Stimulated activated CD4-positive, alpha-beta T cell treated with anti-CD3 and anti-CD28 coated beads, TNF-alpha, amount 100 ng/mL, for 4 hours (primary cell): Measurements from ENCODE around the gene LAMB4.

Experiments used
- DNase-seq, 3 experiments: peaks; one replicate each; pipeline ENCODE4 v3.0.0-alpha.2; 2020; ENCODE audit warnings: low read depth in 3 of 3

Gene LAMB4

DNA sequence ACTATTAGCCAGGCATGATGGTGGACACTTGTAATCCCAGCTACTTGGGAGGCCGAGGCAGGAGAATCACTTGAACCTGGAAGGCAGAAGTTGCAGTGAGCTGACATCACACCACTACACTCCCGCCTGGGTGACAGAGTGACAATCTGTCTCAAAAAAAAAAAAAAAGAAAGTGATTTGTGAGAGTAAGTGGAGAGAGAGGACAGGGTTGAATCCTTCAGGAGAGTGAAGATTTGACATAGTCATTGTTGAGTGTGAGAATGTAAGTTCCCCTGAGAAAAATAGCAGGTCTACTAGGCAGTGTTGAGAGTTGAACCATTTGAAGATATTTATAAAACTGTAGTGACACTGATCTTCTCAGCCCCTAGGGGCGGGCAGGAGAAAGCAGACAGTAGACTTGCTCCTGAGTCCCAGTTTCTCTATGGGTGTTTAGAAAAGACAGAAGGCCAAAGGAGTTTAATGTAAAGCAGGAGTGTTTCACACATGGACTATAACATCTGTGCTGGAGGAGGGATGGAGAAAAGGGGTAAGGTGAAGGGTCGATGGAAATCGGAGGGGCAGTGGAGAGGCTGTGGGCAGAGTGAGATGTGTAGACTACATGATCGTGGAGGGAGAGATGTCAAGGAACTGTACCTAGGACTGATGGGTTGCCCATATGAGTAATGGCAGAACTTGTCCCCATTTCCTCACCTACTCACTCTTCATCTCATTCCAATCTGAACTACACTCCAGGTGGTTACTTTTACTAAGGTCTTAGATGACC, 13.7 kb upstream of the LAMB4 start:
- DNase-seq = no peak

DNA sequence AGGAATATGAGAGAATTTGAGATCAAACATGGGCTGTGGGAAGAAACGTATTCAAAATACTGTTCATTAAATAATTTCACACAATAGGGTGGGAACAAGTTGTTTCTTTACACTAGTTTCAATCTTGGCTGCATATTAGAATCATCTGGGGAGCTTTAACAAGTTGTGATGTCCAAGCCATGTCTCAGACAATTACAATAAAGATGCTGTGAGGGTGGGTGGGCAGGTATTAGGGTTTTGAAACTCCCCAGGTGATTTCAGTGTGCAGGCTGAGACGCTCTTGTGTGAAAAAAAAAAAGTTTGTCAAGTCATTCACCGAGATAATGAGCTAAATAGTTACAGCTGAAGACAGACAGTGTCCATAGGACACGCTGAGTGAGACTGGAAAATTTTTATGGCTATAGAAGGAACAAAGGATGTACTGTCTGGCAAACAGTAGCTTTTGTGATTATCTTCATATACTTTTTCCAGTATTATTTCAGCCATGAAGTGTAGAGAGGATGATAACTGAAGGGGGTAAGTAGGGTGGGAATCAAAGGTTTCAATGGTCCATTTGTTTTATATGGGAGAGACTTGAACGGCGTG, 12.6 kb upstream of the LAMB4 start:
- DNase-seq = no peak

DNA sequence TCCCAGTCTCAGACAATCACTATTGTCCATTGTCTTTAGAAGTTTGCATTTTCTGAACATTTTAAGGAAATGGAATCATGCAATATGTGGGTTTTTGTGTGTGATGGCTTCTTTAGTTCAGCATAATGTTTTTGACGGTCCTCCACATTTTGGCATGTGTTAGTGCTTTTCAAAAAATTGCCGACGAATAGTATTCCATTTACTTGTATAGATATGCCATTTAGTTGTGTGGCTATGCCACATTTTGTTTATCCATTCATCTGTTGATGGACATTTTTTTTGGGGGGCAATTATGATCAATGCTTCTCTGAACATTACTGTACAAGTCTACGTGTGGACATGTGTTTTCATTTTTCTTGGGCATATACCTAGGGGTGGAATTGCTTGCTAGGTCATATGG, 12.0 kb upstream of the LAMB4 start:
- DNase-seq = no peak

DNA sequence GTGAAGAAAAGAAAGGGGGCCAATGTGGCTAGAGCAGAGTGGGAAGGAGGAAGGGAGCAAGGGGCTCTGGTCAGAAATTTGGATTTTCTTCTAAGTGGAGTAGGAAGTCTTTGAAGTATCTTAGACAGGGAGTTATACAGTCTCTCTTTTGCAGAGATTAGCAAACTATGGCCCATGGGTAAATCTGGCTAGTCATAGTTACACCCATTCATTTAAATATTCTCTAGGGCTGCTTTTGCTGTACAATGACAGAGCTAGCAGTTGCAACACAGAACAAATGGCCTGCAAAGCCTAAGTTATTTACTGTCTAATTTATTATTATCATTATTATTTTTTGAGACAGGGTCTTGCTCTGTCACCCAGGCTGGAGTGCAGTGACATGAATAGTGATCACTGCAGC, 10.5 kb upstream of the LAMB4 start:
- DNase-seq = no peak

DNA sequence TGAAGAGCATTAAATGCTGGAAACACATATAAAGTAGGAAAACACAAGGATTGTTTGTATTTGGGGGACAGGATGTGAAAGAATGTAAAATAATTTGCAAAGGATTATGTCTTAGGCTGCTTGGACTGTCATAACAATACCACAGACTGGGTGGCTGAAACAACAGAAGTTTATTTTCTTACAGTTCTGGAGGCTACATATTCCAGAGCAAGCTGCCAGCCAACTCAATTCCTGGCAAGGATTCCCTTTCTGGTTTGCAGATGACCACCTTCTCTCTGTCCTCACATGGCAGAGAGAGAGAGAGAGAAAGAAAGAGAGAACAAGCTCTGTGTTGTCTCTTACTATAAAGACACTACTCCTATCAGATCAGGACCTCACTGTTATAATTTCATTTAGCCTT, 8.8 kb upstream of the LAMB4 start:
- no peak for DNase-seq

DNA sequence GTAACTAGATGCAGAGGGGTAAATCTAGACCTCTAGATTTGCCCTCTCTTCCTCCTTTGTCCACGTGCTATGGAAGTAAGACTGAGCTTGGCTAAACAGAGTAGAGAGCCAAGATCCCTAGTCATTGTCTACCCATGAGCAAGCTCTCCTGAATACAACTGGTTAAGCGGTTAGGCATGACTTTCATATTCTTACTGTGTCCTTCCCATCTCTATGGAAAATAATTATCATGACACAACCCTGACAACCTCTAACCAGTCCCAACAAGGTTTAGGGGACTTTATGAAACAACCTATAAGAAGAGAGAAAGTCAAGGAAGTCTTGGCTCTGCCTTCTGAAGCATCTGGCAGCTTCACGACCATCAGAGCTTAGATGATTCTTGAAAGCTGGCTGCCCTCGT, 7.8 kb upstream of the LAMB4 start:
- DNase-seq = no peak

DNA sequence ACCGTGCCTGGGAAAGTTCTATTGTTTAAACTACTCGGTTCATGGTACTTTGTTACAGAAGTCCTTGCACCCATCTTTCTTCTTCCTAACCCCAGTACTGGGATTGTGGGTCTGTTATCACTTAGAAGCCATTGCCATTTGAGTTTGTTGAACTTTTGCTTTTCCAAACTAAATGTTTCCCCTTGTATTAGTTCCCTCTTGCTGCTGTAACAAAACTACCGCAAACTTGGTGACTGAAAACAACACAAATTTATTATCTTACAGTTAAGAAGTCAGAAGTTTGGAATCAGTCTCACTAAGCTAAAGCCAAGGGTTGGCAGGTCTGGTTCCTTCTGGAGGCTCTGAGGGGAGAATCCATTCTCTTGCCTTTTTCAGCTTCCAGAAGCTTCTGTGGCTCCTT, 6.9 kb upstream of the LAMB4 start:
- no peak for DNase-seq

DNA sequence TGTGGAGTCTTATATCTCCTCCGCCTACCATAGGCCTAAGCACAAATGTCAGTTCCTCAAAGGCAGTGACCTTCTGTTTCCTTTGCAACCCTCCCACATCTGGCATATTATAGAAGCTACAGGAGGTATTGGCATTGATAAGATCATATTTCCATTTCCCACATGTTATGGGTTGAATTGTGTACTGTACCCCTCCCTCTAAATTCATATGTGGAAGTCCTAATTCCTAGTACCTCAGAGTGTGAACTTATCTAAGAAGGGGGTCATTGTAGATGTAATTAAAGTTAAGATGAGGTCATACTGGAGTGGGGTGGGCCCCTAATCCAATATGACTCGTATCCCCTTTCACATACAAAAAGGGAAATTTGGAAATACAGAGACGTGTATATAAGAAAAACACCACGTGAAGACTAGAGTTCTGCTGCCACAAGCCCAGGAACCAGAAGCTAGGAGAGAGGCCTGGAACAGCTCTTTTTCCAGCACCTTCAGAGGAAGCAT, 6.1 kb upstream of the LAMB4 start:
- DNase-seq = no peak

DNA sequence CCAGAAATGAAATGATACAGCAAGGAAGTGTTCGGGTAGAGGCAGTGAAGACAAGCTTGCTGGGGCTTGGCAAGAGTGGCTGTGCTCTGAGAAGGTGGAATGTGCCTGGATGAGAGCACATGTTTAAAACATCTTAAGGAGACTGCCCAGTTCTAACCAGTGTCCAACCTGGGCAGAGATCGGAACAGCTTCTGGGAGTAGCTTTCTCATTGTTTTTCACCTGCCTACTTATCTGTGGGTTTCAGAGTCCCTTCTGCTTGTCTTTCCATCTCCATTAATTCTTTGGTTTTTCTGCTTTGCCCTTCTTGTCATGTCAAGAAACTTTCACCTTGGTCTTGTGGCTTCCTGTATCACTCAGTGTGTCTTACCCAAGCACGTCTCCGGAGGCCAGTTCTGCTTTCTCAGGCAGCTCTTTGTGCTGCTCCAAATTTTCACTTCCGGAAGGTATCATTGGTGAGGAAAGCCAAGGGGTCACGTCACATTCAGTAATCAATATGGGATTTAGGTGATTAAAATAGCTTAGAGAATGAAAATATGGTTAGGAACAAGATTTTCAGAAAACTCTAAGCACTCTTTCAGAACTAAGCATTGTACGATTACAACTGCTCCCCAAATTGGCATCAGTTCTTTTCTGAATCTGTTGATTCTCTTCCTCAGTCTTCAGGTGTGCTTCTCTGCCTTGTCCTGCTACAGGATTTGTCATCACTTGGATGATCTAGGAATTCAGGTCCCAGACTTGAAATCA, 5.5 kb upstream of the LAMB4 start:
- DNase-seq = no peak

DNA sequence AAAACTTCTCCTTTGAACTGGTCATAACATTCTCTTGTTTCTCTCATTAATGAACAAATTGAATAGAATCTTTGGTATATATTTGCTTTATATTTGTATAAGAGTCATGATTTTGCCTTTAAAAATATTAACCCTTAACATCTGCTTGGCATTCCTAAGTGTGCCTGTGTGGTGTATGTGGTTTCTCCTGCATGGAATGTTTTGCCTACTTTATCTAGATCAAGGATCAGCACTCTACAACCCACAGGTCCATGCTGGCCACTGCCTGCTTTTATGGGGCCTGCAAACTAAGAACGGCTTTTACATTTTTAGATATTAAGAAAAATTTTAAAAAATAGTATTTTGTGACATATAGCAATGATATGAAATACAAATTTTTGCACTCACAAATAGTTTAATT, 4.3 kb upstream of the LAMB4 start:
- DNase-seq = no peak

DNA sequence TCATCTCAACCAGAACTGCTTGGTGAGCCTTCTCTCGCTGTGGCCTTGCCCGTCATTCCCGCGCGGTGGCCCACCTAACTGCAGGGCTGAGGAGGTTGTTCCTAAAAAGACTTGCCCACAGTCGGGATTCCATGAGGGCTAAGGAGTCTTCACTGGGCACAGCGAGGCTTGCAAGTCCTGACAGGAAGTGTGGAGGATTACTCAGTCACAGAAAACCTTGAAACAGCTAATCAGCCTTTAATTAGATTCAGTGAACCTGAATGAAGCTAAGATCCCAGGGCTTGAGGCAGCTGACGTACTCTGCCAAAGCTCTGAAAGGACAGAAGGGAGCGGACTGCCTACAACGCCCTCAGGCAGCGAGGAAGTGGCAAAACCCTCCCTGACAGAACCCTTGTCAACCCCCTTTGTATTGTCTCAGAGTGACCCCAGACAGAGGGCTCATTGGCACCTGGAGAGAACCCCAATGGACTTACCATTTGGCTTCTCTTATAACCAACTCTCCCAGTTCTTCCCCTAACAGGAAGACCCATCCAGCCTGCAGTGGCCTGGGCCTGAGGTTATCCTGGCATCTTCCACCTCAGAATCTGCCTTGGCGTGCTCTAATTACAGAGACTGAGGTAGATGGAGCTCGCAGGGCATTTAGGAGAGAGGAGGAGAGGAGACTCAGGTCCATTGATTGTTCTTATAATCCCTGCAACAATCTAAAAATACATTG, 2.5 kb upstream of the LAMB4 start:
- no peak for DNase-seq

DNA sequence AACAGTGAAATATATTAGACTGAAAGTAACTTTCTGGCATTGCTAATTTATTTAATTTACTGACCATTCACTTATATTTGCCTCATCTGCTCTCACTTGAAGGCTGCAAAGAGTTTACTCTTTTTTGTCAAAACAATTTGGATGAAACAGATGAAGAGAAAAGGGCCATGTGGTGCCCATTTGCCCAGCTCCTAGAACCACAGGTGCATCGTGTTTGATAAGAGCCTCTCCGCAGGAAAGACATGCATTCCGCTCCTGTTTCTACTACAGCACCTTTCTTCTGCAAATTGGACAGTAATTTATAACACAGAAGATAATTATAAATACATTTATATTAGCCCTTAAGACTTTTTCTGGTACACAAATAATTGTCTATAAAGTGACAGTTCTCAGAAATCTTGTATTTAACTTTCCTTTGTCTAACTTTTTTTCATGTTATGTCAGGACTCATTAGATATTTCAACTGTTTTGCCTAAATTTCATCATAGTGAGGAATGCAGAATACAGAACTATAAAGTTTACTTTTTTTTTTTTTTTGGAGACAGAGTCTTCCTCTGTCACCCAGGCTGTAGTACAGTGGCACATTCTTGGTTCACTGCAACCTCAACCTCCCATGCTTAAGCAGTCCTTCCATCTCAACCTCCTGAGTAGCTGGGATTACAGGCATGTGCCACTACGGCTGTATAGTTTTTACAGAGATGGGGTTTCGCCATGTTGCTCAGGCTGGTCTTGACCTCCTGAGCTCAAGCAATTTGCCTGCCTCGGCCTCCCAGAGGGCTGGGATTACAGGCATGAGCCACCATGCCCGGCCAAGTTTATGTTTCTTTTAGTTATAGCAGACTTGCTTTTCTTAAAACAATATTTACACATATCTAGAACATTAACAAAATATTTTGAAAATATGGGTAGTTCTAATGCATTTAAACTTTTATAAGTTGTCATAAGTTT, 869 bp downstream of the LAMB4 start:
- DNase-seq = no peak

DNA sequence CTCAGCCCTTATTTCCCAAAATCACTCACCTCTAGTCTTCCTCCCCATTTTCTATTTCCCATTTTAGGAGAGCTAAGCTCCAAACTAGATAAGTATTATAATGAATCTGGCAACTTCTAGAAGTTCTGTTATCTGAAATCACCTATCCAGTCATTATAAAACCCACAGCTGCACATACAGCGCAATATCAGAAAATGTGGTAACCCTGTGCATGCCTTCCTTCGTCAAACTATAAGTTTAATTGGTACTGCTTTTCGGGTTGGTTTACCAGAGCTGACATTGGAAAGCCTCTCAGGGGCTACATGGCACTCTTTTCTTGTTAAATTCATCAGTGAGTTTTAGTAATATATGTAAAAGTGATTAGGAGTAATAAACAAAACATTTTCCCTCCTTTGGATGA, 1.6 kb downstream of the LAMB4 start:
- no peak for DNase-seq

DNA sequence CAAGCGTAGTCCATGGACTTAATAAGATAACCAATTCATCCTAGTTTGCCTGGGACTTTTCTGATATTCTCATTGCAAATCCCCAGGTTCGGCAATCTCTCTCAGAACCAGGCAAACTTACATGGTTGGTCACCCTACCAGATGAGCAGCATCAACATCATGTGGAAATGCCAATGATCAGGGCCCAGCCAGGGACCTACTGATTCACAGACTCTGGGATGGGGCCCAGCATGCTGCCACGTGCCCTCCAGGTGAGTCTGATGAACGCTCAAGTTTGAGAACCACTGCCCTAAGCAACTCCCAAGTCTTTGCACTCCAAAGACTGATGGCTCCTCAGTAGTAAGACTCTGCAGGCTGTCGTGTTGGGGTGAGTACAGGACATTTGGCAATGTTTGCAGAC, 2.7 kb downstream of the LAMB4 start:
- DNase-seq = no peak

DNA sequence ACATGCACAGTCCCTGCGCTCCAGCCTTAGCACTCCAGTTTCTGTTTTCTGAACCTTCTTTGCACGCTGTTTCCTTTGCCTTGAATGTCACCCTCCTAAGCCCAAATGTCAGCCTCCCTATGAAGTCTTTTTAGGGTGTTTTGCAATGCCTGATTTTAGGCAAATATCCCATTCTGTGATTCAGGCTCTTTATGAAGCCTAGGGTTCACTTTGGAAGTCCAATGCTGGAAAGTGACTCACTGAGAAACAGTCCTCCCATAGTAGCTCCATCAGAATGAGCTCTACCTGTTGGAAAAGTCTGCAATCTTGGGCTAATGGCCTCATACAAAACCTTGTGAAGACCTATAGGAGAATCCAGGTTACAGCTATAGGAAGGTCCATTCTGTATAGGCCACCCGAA, 5.3 kb downstream of the LAMB4 start:
- DNase-seq = no peak

DNA sequence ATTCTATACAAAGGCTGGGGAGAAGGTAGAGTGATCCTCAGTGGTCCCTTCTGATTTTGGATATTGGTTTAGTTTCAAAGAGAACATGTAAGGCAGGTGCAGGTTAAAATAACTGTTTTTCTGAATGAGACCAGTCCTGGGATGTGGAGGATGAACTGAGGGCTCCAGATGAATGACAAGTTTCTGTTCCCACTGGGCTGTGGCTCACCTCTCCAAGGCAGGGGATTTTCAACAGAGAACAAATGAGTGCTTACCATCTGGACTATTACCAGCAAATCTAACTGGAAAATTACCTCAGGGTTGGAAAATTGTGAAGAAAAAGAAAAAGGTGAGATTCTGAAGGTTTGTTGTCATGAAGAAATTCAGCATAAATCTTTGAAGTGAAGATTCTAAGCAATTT, 8.0 kb downstream of the LAMB4 start:
- DNase-seq = no peak

DNA sequence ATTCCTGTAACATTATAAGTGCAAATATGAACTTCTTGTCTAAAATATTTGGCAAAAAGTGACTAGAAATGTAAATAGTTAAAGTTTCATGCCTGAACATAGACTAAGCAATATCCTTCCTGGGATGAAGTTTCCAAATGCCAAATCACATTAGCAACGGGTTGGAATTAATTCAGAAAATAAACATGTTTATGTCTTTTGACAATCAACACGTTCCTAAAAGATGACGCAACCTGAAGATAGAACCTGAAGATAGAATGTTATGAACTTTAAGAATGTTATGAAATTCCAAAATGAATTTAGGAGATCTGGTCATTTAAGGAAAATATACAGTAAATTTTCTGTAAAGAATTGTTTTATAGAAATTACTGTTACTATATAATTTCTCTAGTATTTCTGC, 9.2 kb downstream of the LAMB4 start:
- DNase-seq = no peak

DNA sequence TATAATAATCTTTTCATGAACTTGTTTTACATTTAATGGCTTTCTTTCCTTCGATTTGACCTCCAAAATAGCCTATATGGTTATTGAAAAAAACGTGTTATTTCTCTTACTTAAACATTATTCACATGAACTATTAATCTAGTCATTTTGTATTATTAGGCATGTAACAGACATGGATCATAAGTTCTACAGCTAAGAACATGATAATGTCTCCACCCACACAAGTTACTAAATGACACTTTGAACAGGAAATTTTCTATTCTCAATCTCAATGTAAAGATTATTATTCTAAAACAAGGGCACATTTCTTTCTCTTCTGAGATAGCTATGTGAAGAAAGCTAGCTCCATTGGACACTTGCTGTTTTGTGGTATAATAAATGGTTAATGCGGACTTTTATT, 10.0 kb downstream of the LAMB4 start:
- DNase-seq = no peak

DNA sequence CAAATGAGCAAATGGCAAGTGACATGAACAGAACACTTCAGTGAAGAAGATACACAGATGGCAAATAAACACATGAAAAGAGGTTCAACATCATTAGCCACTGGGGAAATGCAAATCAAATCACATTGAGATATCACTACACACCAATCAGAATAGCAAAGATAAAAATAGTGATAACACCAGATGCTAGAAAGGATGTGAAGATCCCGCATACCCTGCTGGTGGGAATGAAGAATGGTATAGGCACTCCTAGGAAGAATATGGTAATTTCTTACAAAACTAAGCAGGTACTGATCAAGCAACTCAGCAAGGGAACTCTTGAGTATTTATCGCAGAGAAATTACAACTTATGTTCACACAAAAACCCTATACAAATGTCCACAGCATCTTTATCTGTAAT, 11.2 kb downstream of the LAMB4 start:
- DNase-seq = no peak

DNA sequence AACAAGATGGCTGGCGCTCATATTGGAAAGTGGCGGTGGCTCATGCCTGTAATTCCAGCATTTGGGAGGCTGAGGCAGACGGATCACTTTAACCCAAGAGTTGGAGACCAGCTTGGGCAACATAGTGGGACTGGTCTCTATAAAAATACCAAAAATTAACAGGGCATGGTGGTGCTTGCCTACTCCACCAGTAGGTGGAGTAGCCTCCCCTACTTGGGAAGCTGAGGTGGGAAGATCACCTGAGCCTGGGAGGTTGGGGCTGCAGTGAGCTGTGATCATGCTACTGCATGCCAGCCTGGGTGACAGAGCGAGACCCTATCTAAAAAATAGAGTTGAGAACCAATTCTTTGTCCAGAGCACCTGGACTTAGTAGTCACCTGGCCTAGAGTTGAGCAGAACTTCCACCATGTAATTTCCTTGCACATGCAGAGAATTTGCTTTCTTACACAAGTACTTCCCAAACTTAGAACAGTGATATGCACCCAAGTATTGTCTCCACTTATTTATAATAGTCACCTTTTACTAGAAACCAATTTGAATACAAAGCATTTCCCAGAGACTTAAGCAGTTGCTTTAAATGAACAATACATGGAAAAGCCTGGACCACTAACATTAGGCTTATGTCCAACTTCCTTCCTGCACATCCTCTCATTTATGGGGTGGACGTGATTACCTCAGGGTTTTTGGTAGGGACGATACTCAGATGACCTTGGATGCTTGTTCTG, 15.9 kb downstream of the LAMB4 start:
- DNase-seq = no peak

DNA sequence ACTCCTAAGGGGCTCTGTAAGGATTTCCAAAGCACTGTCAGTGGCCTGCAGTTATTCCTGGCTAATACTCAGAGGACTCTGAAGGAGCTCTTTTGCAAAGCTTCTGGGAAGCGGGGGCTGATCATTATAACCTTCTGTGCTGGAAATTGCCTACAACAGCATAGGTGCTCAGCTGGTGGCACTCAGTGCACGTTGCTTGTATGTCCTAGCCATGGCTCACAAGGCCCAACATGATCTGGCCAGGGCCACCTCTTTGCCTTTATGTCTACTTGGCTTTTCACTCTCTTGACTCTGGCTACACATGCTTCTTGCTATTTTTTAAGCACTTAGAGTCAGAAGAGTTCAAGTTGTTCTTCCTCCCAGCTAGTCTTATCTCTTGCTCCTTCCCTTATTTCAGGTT, 17.5 kb downstream of the LAMB4 start:
- DNase-seq = no peak
